HEK293 (cell line): ENCODE measurements around the gene CWF19L1.

Experiments used
- CTCF ChIP-seq: fragments of 450-650 bp; formaldehyde crosslinking; IDR thresholded peaks from 2 replicates; pipeline ENCODE4 v1.5.1; 2016; ENCODE audit warnings: missing biosample characterization, missing genetic modification characterization
- SETDB1 ChIP-seq: IDR thresholded peaks from one replicate; pipeline ENCODE4 v1.6.1; 2017; ENCODE audit warnings: mild to moderate bottlenecking, low read length, moderate library complexity, mixed read lengths; ENCODE audit not compliant: insufficient read length

GRCh38 chr10:100254191-100254590 is 13.2 kb downstream of the CWF19L1 start:
- TF ChIP-seq SETDB1 (no peak), CTCF (tag by site-specific recombination) (no peak)
